ENCODE results near the gene RELA. TPM values are rescaled to one million over a fixed set of nuclear protein-coding genes. Genes with fewer than 3 reads are reported as not detected.

Gene RELA
- total and polyA plus RNA-seq, 2 donors (not counting 1 experiment from before 2014, with no cell fraction given) = 124 to 154 TPM

DNA sequence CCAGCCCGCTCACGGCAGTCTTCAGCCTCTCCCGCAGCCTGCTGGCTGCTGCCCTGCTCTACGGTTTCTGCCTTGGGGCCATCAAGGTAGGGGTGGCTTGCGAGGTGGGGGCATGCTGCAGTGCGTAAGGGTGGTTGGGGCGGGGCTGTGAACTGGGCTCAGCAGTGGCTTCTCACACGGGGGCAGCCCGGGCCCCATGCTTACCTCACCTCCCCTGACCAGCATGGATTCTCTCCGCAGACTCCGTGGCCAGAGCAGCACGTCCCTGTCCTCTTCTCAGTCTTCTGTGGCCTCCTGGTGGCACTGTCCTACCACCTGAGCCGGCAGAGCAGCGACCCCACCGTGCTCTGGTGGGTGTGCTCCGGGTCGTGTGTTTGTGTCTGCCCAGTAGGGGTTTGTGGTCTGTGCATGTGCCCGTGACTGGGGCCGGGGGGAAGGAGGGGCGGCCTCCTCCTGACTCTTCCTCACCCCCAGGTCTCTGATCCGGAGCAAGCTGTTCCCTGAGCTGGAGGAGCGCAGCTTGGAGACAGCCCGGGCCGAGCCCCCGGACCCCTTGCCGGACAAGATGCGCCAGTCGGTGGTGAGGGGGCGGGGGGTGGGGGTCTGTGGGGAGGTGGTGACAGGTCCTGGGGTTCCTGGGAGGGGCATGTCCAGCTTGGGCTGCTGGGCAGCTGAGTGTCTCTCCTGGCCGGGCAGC lies 37.6 kb downstream of the RELA start:
- H3K9me3 ChIP-seq (ENCODE audit: control extremely low read depth in 1 of 3, control insufficient read depth in 2 of 3, insufficient read depth in 1 of 3, low read length in 2 of 3) = no peaks in the 10 kb centered on the region
- H3K4me1 ChIP-seq (ENCODE audit: control insufficient read depth in 2 of 2, insufficient read depth in 2 of 2, low read length in 2 of 2) = peaks cover 6 to 11% of the 10 kb centered on the region in 2 donors
- H3K9ac ChIP-seq (ENCODE audit: low read length) = no peak overlapping the region
- H3K4me3 ChIP-seq (ENCODE audit: control extremely low read depth in 1 of 5, extremely low read depth in 1 of 5, insufficient read depth in 1 of 5, low read depth in 2 of 5, low read length in 4 of 5) = no peak overlapping the region
- no peak overlapping the region for H3K27ac ChIP-seq (ENCODE audit: low read length in 2 of 2)
- Mint-ChIP-seq H3K4me3 (no peak overlapping the region), H3K27ac (no peak overlapping the region), H3K9me3 (ENCODE audit: insufficient read depth) (no peaks in the 10 kb centered on the region), H3K4me1 (peaks cover 12% of the 10 kb centered on the region), H3K27me3 (no peaks in the 10 kb centered on the region)
- no peaks in the 10 kb centered on the region for H3K27me3 ChIP-seq (replicated peaks in 1 of 4; ENCODE audit: control extremely low read depth in 1 of 4, control insufficient read depth in 3 of 4, insufficient read depth in 4 of 4, low read length in 3 of 4)
- H3K36me3 ChIP-seq (replicated peaks in 1 of 2; ENCODE audit: control extremely low read depth in 1 of 2, control insufficient read depth in 1 of 2, extremely low read depth in 1 of 2, insufficient read depth in 2 of 2, low read length in 1 of 2) = peaks cover 0 to 86% of the 10 kb centered on the region in 2 experiments
- no peak for ATAC-seq (ENCODE audit: low read depth)
- peaks cover 73% of the 10 kb centered on the region for H3K79me2 ChIP-seq (ENCODE audit: control insufficient read depth, insufficient read depth, low read length)
- ChIA-PET CTCF (interaction anchor here (0.9 to 6.7 kb wide), 32 partner anchors 8 to 363 kb away, joined by 3 to 86 read pairs (median 5); partner anchors contain the start of genes AP5B1, KAT5, PCNX3 and RELA), POLR2A (interaction anchor here (1.1 to 2.1 kb wide), 6 partner anchors 10 to 86 kb away, joined by 4 to 13 read pairs (median 6); partner anchors contain the start of genes KAT5, PCNX3, RELA and SIPA1)
- 81% methylated on average over 21 of the region's 30 CpGs for WGBS (ENCODE audit: insufficient coverage)
- intact Hi-C loops (cut with micrococcal nuclease) = no loop called here
- no peak for DNase-seq
- no peak overlapping the region for H2AFZ ChIP-seq (ENCODE audit: insufficient read depth, low read depth, low read length, poor library complexity, severe bottlenecking)
- no peak overlapping the region for H3K4me2 ChIP-seq (replicated peaks; ENCODE audit: low read depth, low read length, poor library complexity, severe bottlenecking)
- peaks cover 39% of the 10 kb centered on the region for H4K20me1 ChIP-seq (ENCODE audit: control insufficient read depth, insufficient read depth, low read length, poor library complexity, severe bottlenecking)
- TF ChIP-seq, protein P1, sequence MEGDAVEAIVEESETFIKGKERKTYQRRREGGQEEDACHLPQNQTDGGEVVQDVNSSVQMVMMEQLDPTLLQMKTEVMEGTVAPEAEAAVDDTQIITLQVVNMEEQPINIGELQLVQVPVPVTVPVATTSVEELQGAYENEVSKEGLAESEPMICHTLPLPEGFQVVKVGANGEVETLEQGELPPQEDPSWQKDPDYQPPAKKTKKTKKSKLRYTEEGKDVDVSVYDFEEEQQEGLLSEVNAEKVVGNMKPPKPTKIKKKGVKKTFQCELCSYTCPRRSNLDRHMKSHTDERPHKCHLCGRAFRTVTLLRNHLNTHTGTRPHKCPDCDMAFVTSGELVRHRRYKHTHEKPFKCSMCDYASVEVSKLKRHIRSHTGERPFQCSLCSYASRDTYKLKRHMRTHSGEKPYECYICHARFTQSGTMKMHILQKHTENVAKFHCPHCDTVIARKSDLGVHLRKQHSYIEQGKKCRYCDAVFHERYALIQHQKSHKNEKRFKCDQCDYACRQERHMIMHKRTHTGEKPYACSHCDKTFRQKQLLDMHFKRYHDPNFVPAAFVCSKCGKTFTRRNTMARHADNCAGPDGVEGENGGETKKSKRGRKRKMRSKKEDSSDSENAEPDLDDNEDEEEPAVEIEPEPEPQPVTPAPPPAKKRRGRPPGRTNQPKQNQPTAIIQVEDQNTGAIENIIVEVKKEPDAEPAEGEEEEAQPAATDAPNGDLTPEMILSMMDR (IDR thresholded peaks at IDR 0.05) = no peak
- no peak for TF ChIP-seq EZH2 (IDR thresholded peaks at IDR 0.05; ENCODE audit: borderline replicate concordance, insufficient read depth, low read depth, low read length, poor library complexity, severe bottlenecking)

All from B cell (primary cell).